Measurements from ENCODE around the gene PRM1. TPM values are rescaled to one million over a fixed set of nuclear protein-coding genes. Genes with fewer than 3 reads are reported as not detected.

PRM1 gene
- total and polyA plus RNA-seq, 2 of the 13 experiments (the other 11 are each of a cell fraction or from before 2014, with no cell fraction given), result not detected

- TF ChIP-seq FOXJ3 (CRISPR knock-in tag; IDR thresholded peaks at IDR 0.05; ENCODE audit: borderline replicate concordance), result no peak
- TF ChIP-seq TOE1 (CRISPR knock-in tag; IDR thresholded peaks at IDR 0.05), result no peak
- no peak for TF ChIP-seq HNF1A (IDR thresholded peaks at IDR 0.05; ENCODE audit: low read depth)
- no peak for TF ChIP-seq HNF1A (CRISPR knock-in tag; IDR thresholded peaks at IDR 0.05; ENCODE audit: borderline replicate concordance)
- no peak for TF ChIP-seq SRF (IDR thresholded peaks at IDR 0.05; ENCODE audit: low read depth, low read length)
- TF ChIP-seq ZFX (CRISPR knock-in tag; IDR thresholded peaks at IDR 0.05; ENCODE audit: low read depth), result no peak
- TF ChIP-seq RFXANK (CRISPR knock-in tag; IDR thresholded peaks at IDR 0.05), result no peak
- TF ChIP-seq ZNF335 (CRISPR knock-in tag; IDR thresholded peaks at IDR 0.05), result 0 out of 2 replicates have a peak, but pooled peaks have one; percentile 18
- no peak for TF ChIP-seq ZNF749 (CRISPR knock-in tag; IDR thresholded peaks at IDR 0.05; ENCODE audit: borderline replicate concordance)
- TF ChIP-seq ZFP36 (IDR thresholded peaks at IDR 0.05; ENCODE audit: borderline replicate concordance, low read depth, low read length, partially characterized antibody), result no peak
- TF ChIP-seq ZNF777 (CRISPR knock-in tag; IDR thresholded peaks at IDR 0.05), result no peak
- TF ChIP-seq SRY (CRISPR knock-in tag; IDR thresholded peaks at IDR 0.05), result no peak
- TF ChIP-seq SMYD3 (CRISPR knock-in tag; IDR thresholded peaks at IDR 0.05), result 0 out of 2 replicates have a peak, but pooled peaks have one; percentile 62
- peak; percentile 33; the same call in 1 of the 2 replicates for TF ChIP-seq ELF4 (CRISPR knock-in tag; IDR thresholded peaks at IDR 0.05; ENCODE audit: borderline replicate concordance)
- no peak for TF ChIP-seq CCDC6 (CRISPR knock-in tag; IDR thresholded peaks at IDR 0.05)
- no peak for TF ChIP-seq ZBTB43 (CRISPR knock-in tag; conservative IDR thresholded peaks at IDR 0.05)
- no peak for TF ChIP-seq PRPF4 (IDR thresholded peaks at IDR 0.05; ENCODE audit: low read depth, low read length, poor library complexity, severe bottlenecking)
- no peak for TF ChIP-seq ZNF891 (CRISPR knock-in tag; IDR thresholded peaks at IDR 0.05)
- no peak for TF ChIP-seq ZBTB46 (CRISPR knock-in tag; IDR thresholded peaks at IDR 0.05; ENCODE audit: borderline replicate concordance)
- TF ChIP-seq ATRX (CRISPR knock-in tag; IDR thresholded peaks at IDR 0.05; ENCODE audit: borderline replicate concordance), result no peak
- no peak for TF ChIP-seq ZNF280B (CRISPR knock-in tag; IDR thresholded peaks at IDR 0.05; ENCODE audit: borderline replicate concordance)
- TF ChIP-seq ZNF44 (CRISPR knock-in tag; IDR thresholded peaks at IDR 0.05), result no peak
- TF ChIP-seq NFRKB (IDR thresholded peaks at IDR 0.05), result no peak
These were observed 10.4 kb downstream of the PRM1 start (continued) for GRCh38 chr16:11270602-11271162.
